HG03457 (cell line): Measurements from ENCODE around the gene ALKBH7.

ENCODE experiments used
- ATAC-seq: cut with Tn5 transposase; IDR thresholded peaks from one replicate; pipeline ENCODE4 v1.9.1; 2021; ENCODE audit warnings: moderate number of reproducible peaks; ENCODE audit not compliant: unreplicated experiment

The ALKBH7 gene

DNA sequence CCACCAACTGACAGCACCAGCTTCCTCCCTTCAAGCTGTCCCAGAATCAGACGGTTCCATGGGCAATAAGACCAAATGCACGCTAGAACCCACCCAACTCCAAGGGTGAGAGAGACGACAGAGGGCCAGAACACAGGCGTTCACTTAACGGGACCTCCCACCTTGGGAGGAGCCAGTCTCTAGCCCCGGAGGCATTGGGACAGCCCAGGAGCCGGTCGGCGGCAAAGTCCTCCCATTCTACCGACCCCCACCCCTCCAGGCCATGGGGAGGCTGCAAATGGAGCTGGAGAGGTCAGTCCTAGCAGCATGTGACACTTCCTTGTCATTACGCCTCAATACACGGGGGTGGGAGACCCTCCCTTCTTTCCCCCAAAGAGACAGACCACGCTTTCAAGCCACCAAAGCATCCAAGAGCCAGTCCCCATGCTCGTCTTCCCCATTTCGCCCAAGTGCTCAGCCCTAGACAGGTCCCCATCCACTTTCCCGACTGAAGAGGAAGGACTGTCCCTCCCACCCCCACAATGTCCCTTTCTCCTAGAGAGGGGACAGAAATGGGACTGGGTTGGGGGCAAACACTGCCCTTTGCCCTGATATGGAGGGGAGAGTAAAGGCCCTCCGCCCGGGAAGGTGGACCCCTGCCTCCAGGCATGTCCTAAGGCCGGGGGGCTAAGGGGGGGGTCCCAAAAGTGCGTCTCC is 51.1 kb downstream of the ALKBH7 start:
- no peak for ATAC-seq

DNA sequence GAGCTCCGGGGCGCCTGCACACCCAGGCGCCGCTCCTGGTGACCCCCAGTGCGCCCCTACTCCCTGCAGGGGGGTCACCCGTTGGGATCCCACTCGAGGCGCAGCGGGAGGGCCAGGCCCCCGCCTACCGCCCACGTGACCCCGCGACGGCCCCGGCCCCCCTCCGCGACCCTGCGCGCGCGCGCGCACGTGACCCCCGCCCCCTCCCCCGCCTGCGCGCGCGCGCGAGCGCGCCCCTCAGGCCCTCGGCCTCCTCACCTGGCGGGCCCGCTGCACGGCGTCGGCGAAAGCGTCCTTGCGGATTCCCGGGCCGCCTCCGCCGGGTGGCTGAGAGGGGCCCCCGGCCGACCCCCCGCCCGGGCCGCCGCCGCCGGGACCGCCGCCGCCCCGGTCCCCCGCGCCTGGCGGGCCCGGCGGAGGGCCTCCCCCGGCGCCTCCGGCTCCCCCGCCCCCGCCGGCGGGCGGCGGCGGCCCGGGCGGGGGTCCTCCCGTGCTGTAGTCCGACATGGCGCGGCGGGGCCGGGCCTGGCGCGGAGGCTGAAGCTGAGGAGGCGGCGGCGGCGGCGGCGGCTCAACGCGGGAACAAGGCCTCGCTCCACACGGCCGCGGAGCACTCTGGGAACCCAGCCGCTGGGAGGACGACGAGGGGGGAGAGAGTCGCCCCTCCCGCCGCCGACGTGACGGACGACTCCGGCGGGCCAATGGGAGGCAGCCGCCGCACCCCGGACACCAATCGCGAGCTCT is 51.8 kb downstream of the ALKBH7 start, which contains the start of gene KHSRP:
Gene KHSRP, minus strand, starts transcription at position 617 of the 744 bp plus-strand sequence. Its CDS starts 110 bp downstream, at position 507.
- no peak for ATAC-seq
